Activated T-helper 1 cell treated with anti-CD3 and anti-CD28 coated beads, Interleukin-2, amount 50 U/mL, for 16 hours (primary cell): Measurements from ENCODE around the gene TMEM63A.
"Not testable (repeated sequence)": the region's sequence is repeated elsewhere in the genome, so short reads cannot be mapped to it uniquely, and the experiment has no call there.

Experiments
- DNase-seq, 2 donors: peaks; one replicate each; pipeline ENCODE4 v3.0.0-alpha.2; 2020; ENCODE audit warnings: low read depth in 1 of 2, low spot score in 1 of 2

TMEM63A gene

GRCh38 chr1:225881959-225882693, at the start of gene TMEM63A:
TSS of gene TMEM63A (minus strand) at chr1:225882380. CDS start at chr1:225877580, 4,800 bp downstream.
- DNase-seq: peak; percentile 80 to 82

DNA sequence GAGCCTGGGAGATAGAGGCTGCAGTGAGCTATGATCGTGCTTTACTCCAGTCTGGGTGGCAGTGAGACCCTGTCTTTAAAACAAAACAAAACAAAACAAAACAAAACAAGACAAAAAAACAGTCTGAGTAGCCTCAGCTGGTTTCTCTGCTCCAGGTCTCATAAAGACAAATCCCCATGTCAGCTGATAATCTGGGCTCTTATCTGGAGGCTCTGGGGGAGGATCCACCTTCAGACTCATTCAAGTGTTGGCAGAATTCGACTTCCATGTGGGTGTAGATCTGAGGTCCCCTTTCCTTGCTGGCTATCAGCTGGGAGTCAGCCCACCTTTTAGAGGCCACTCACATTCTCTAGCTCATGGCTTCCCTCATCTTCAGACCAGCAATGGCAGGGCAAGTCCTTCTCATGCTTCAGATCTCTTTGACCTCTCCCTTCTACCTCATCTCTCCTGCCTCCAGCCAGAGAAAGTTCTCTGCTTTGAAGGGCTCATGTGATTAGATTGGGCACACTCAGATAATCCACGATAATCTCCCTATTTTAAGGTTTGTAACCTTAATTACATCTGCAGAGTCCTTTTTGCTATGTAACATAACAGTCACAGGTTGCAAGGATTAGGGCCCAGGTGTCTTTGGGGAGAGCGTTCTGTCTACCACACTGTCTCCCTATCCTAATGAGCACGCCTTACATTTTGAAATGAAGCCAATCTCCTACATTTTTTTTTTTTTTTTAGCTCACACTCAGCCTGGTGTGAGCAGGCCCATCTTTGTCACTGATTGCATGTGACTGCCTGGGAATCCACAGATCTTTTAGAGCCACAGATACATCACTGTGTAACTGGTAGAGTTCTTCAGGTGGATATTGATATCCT, 49.3 kb upstream of the TMEM63A start:
- DNase-seq: no peak

DNA sequence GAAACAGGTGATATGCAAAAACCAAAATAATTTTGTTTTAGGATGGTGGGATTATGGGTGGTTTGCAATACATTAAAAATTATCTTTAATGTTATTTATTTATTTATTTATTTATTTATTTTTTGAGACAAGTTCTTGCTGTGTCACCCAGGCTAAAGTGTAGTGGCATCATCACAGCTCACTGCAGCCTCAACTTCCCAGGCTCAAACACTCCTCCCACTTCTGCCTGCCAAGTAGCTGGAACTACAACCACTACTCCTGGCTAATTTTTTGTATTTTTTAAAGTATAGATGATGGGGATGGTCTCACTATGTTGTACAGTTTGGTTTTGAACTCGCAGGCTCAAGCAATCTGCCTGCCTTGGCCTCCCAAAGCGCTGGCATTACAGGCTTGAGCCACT, 48.4 kb upstream of the TMEM63A start:
- DNase-seq: no peak

GRCh38 chr1:225929462-225929861, 47.3 kb upstream of the TMEM63A start:
- DNase-seq: not testable (repeated sequence)

- no peak for DNase-seq
Observed at GRCh38 chr1:225928186-225929175, 46.3 kb upstream of the TMEM63A start.

- no peak for DNase-seq
Observed at GRCh38 chr1:225926551-225927113, 44.5 kb upstream of the TMEM63A start.

- DNase-seq: peak; percentile 83 to 93
Observed at GRCh38 chr1:225923692-225924555, 41.7 kb upstream of the TMEM63A start, which contains the start of gene PYCR2. TSS of gene PYCR2 (minus strand) at chr1:225924250. CDS start at chr1:225924110, 140 bp downstream.

- no peak for DNase-seq
Observed at GRCh38 chr1:225923381-225923691, 41.2 kb upstream of the TMEM63A start.

DNA sequence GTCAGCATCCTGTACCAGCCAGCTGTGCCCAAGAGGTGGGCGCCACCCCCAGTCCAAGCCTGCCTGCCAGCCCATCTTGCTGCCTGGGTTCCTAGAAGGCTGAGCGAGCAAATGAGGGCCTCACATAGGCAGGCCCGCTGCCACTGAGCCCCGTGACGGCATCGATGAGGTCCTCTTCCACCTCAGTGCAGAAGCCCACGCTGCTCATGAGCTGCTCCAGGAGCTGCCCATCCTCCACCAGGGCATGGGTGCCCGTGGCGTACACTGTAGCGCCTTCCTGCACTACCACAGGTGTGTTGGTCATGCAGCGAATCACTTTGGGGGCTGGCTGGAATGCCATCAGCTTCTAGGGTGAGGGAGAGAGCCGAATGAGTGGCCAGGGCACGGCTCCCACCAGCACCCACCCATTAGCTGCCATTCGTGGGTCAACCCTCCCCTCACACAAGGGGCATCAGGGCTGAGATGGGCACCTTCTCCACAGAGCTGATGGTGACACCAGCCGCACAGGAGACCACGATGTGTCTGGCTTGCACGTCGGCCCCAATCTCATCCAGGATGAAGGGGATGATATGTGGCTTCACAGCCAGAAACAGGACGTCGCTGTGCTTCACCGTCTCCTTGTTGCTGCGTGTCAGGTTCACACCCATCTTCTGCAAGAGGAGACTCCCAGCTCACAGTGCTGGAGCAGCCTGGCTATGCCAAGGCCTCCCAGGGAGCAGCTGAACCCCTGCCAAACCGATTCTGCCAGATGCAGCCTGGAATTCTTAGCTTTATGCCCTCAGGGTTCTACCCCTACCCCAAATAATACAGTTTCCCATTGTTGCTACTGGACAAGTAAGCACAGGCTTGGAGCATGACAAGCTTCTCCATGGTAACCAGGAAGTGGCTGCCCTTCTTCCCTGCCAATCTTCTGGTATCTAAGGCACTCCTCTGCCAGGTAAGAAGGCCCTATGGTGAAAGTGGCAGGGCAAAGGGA, 39.8 kb upstream of the TMEM63A start:
- DNase-seq: no peak

DNA sequence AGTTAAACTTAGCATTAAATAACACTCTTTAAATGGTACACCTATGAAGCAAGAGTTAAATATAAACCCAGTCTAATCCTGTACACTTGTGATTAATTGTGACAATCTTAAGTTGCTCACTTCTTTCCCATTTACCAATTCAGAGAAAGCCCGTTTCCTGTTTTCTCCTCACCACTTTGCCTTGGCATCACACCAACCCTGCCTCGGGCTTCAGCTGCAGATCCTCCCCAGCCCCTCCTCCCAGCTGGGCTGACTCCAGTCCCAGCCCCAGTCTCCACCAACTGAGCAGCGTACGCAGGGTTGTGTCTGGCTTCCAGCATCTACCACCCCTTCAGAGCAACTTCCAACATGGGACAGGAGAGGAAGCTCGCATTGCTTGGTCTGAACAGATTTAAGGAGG, 37.7 kb upstream of the TMEM63A start:
- DNase-seq: no peak

DNA sequence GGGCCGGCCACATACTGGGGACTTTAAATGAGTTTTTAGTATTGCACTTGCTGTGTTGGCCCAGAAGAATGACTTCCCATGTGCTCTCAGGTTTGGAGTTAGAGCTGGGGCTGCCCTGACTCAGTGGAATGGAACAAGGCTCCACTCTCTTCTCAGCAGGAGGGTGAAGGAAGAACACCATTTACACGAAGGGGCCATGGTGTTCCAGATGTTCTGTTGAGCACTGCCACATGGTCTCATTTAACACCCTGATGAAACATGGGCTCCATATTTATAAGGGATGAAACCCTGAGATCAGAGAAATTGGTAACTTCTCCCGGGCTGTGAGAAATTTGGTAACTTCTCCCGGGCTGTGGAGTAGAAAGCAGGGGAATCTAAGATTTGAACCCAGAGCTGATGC, 36.1 kb upstream of the TMEM63A start:
- DNase-seq: no peak

GRCh38 chr1:225917536-225917935, 35.4 kb upstream of the TMEM63A start:
- DNase-seq: no peak

- no peak for DNase-seq
Observed at GRCh38 chr1:225917101-225917500, 34.9 kb upstream of the TMEM63A start.

DNA sequence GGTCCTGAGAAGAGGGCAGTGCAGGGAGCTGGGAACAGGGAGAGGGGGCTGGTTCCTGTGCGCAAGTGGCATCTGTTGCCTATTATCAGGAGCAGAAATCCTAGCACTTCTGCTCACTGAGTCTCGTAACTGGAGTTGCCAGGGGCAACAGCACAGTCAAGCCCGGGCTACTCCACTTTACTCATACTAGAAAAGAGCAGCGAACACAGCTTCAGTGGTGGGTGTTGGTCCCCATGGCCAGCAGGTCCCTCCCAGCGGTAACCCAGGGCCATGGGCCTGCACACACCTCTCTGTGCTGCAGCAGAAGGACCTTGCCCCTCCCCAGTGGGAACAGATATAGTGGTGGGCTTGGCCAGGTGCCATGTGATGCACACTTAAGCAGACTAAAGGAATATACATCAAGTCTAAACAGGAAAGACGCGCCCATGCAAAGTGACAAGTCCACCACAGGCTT, 33.4 kb upstream of the TMEM63A start:
- no peak for DNase-seq

- DNase-seq: no peak
Observed at GRCh38 chr1:225914947-225915346, 32.8 kb upstream of the TMEM63A start.

DNA sequence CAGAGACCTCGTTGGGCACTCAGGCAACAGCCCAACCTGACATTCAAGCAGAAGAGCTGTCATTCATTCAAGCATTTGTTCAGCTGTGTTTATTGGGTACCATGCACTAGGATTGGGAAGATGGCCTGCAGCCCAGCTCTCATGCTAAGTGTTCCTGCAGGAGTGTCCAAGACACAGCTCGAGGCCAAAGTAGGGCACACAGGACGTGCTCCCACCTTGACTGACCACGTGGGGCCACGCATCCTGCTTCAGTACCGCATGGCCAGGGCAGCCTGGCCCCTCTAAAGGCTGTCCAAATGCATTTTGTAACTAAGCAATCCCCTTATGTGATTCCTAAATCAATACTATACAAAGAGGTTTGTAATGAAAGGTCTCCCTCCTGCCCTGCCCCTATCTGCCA, 32.2 kb upstream of the TMEM63A start:
- no peak for DNase-seq

- DNase-seq: peak; percentile 56 to 57
Observed at GRCh38 chr1:225911191-225912130, 29.3 kb upstream of the TMEM63A start.
